ENCODE measurements around the gene RTN1.

DNA sequence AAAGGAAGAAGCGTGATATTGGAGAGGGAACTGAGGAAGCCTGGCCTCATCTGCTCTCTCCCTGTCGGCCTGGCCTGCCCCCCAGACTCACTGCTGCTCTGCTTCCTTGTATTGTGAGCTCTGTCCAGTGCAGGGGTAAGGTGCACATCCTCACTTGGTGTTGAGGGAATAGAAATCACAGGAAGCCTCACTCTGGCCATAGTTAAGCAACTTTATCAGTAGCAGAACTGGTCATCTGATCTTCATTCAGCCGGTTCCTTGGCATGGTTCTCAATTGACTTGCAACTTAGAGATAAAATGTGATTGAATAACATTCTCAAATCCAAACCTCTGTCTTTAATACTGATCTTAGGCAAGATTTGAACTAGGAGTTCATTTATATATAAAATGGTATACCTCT lies 282.5 kb downstream of the RTN1 start:
- TF ChIP-seq, protein P1, sequence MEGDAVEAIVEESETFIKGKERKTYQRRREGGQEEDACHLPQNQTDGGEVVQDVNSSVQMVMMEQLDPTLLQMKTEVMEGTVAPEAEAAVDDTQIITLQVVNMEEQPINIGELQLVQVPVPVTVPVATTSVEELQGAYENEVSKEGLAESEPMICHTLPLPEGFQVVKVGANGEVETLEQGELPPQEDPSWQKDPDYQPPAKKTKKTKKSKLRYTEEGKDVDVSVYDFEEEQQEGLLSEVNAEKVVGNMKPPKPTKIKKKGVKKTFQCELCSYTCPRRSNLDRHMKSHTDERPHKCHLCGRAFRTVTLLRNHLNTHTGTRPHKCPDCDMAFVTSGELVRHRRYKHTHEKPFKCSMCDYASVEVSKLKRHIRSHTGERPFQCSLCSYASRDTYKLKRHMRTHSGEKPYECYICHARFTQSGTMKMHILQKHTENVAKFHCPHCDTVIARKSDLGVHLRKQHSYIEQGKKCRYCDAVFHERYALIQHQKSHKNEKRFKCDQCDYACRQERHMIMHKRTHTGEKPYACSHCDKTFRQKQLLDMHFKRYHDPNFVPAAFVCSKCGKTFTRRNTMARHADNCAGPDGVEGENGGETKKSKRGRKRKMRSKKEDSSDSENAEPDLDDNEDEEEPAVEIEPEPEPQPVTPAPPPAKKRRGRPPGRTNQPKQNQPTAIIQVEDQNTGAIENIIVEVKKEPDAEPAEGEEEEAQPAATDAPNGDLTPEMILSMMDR (conservative IDR thresholded peaks at IDR 0.05; ENCODE audit: low read length): no peak
- no peak for TF ChIP-seq EZH2phosphoT487 (IDR thresholded peaks at IDR 0.05; ENCODE audit: borderline replicate concordance, low read depth, low read length)
